HG03045 (cell line): ENCODE data around the gene CAMSAP2.
A peak's percentile ranks its signal among the peaks of the same experiment; 100 is the strongest.

Experiments
- ATAC-seq: cut with Tn5 transposase; IDR thresholded peaks from one replicate; pipeline ENCODE4 v1.9.1; 2021; ENCODE audit warnings: mild to moderate bottlenecking, moderate library complexity; ENCODE audit not compliant: unreplicated experiment

The CAMSAP2 gene

GRCh38 chr1:200877010-200877409 lies 138.3 kb downstream of the CAMSAP2 start:
- ATAC-seq: no peak

- ATAC-seq: peak; percentile 41
Observed at GRCh38 chr1:200877839-200878551, 139.3 kb downstream of the CAMSAP2 start.

GRCh38 chr1:200880212-200880611 lies 141.5 kb downstream of the CAMSAP2 start:
- ATAC-seq: peak; percentile 86

GRCh38 chr1:200883118-200883517 lies 144.4 kb downstream of the CAMSAP2 start:
- no peak for ATAC-seq

- ATAC-seq: no peak
Observed at GRCh38 chr1:200885623-200886402, 147.1 kb downstream of the CAMSAP2 start.

GRCh38 chr1:200886594-200886993 lies 147.9 kb downstream of the CAMSAP2 start:
- ATAC-seq: no peak

- ATAC-seq: no peak
Observed at GRCh38 chr1:200887036-200887435, 148.3 kb downstream of the CAMSAP2 start.

- no peak for ATAC-seq
Observed at GRCh38 chr1:200887772-200888348, 149.2 kb downstream of the CAMSAP2 start.

- peak; percentile 88 for ATAC-seq
Observed at GRCh38 chr1:200888349-200888838, 149.7 kb downstream of the CAMSAP2 start.

GRCh38 chr1:200889571-200889970 lies 150.9 kb downstream of the CAMSAP2 start:
- no peak for ATAC-seq

- no peak for ATAC-seq
Observed at GRCh38 chr1:200890027-200890426, 151.3 kb downstream of the CAMSAP2 start.

GRCh38 chr1:200890818-200891773 lies 152.4 kb downstream of the CAMSAP2 start:
- ATAC-seq: no peak

GRCh38 chr1:200891774-200892157 lies 153.1 kb downstream of the CAMSAP2 start:
- ATAC-seq: no peak

GRCh38 chr1:200892546-200892945 lies 153.9 kb downstream of the CAMSAP2 start:
- no peak for ATAC-seq

- ATAC-seq: no peak
Observed at GRCh38 chr1:200892958-200893357, 154.3 kb downstream of the CAMSAP2 start.

- ATAC-seq: no peak
Observed at GRCh38 chr1:200893411-200893901, 154.8 kb downstream of the CAMSAP2 start.

GRCh38 chr1:200894712-200895442 lies 156.2 kb downstream of the CAMSAP2 start, which contains the start of gene INAVA:
INAVA (plus strand) TSS chr1:200894900; CDS start chr1:200898401, 3,501 bp downstream.
- ATAC-seq: no peak

- ATAC-seq: no peak
Observed at GRCh38 chr1:200895443-200895789, 156.7 kb downstream of the CAMSAP2 start.

- no peak for ATAC-seq
Observed at GRCh38 chr1:200895801-200896530, 157.3 kb downstream of the CAMSAP2 start.
